ENCODE results near the gene GLRX. TPM values are rescaled to one million over a fixed set of nuclear protein-coding genes. Genes with fewer than 3 reads are reported as not detected.

Gene GLRX
- total and polyA plus RNA-seq, 10 of the 15 experiments (the other 5 are each of a cell fraction or from before 2014, with no cell fraction given): 63.0 to 366 (median 186) TPM

GRCh38 chr5:95804736-95805539, 17.6 kb downstream of the GLRX start:
- no peak overlapping the region for H3K27ac ChIP-seq (ENCODE audit: control insufficient read depth, insufficient read depth)
- no peak for TF ChIP-seq ATF3 (IDR thresholded peaks at IDR 0.05; ENCODE audit: borderline replicate concordance, extremely low read depth, low read depth, low read length)
- TF ChIP-seq MTA3 (IDR thresholded peaks at IDR 0.05; ENCODE audit: borderline replicate concordance, low read length): no peak
- TF ChIP-seq PRDM15 (CRISPR knock-in tag; IDR thresholded peaks at IDR 0.05): no peak
- TF ChIP-seq SUZ12 (IDR thresholded peaks at IDR 0.05; ENCODE audit: unreplicated experiment): no peak
- TF ChIP-seq CBFB (IDR thresholded peaks at IDR 0.05; ENCODE audit: low read depth): no peak
- no peak for TF ChIP-seq MYB (IDR thresholded peaks at IDR 0.05; ENCODE audit: borderline replicate concordance, low read depth, low read length)
- RAD21 ChIA-PET (ENCODE audit: unreplicated experiment): interaction anchor here (1.1 to 6.9 kb wide), 3 partner anchors 17 to 36 kb away, joined by 3 to 149 read pairs (median 4); partner anchors contain the start of gene GLRX
- SMC1A ChIA-PET (ENCODE audit: uncharacterized antibody, unreplicated experiment): interaction anchor here (2.4 to 10.4 kb wide), 5 partner anchors 15 to 35 kb away, joined by 8 to 217 read pairs (median 40); partner anchors contain the start of gene GLRX
- in situ Hi-C loops (cut with MboI): no loop called here
- H3K4me2 ChIP-seq (ENCODE audit: control insufficient read depth, insufficient read depth): no peak overlapping the region
- FAIRE-seq: no peak
- CTCF ChIA-PET: interaction anchor here (1.2 to 6.0 kb wide), 3 partner anchors 18 to 23 kb away, joined by 4 to 57 read pairs (median 14); partner anchors contain the start of gene GLRX
- 97% methylated on average over 6 of the region's 6 CpGs for WGBS (ENCODE audit: insufficient coverage, insufficient replicate concordance, low lambda C conversion rate, missing lambda C conversion rate)
- H2AFZ ChIP-seq (ENCODE audit: control insufficient read depth, low read depth, low read length): no peak overlapping the region
- BruUV-seq (replicated peaks): no TSS peak
- POLR2A ChIA-PET: interaction anchor here (0.6 to 1.1 kb wide), 3 partner anchors 43 to 1057 kb away, joined by 3 to 8 read pairs (median 3); no protein-coding TSS in a partner anchor
- DNase-seq (ENCODE audit: low read depth, low spot score): no peak
- H3K4me1 ChIP-seq (ENCODE audit: control insufficient read depth, insufficient read depth, low read length): peaks cover 21% of the 10 kb centered on the region
- no peaks in the 10 kb centered on the region for H4K20me1 ChIP-seq (ENCODE audit: control insufficient read depth, insufficient read depth)
- H3K79me2 ChIP-seq (ENCODE audit: control insufficient read depth, insufficient read depth, low read length): no peaks in the 10 kb centered on the region
- no peaks in the 10 kb centered on the region for H3K27me3 ChIP-seq (replicated peaks in 1 of 2; ENCODE audit: control insufficient read depth in 2 of 2, insufficient read depth in 2 of 2, low read length in 1 of 2)
- intact Hi-C loops (cut with micrococcal nuclease; ENCODE audit: unreplicated experiment): no loop called here
- H3K9me3 ChIP-seq (replicated peaks; ENCODE audit: control insufficient read depth, insufficient read depth, low read length): no peaks in the 10 kb centered on the region; the same call in 2 of the 3 replicates
- no peak overlapping the region for H3K9ac ChIP-seq (ENCODE audit: control insufficient read depth, insufficient read depth, low read length)
- H3K36me3 ChIP-seq (ENCODE audit: control insufficient read depth in 2 of 2, insufficient read depth in 2 of 2, low read length in 1 of 2): no peaks in the 10 kb centered on the region
- ATAC-seq: no peak
- no peak overlapping the region for H3K4me3 ChIP-seq
